Endothelial cell of umbilical vein (primary cell): ENCODE measurements around the gene TAF3.

Experiments
- POLR2A ChIP-seq: IDR thresholded peaks from 2 replicates; pipeline ENCODE4 v1.6.1; 2012; ENCODE audit warnings: low read depth, mild to moderate bottlenecking, control low read depth, low read length
- POLR2AphosphoS5 ChIP-seq: IDR thresholded peaks from 2 replicates; pipeline ENCODE4 v1.6.1; 2012; ENCODE audit warnings: low read depth, mild to moderate bottlenecking, control low read depth, low read length, moderate library complexity; ENCODE audit not compliant: insufficient read depth
- TF ChIP-seq, protein P1 (sequence below), 2 donors: IDR thresholded peaks; 1 replicate in 1 of 2; 2 replicates in 1 of 2; pipeline ENCODE4 v1.5.1; 2011; ENCODE audit warnings: low read length in 2 of 2, mild to moderate bottlenecking in 2 of 2, moderate library complexity in 2 of 2, control low read depth in 1 of 2, inconsistent platforms in 1 of 2, low read depth in 1 of 2; ENCODE audit not compliant: insufficient read depth in 1 of 2; ENCODE audit errors: extremely low read depth in 1 of 2

DNA sequence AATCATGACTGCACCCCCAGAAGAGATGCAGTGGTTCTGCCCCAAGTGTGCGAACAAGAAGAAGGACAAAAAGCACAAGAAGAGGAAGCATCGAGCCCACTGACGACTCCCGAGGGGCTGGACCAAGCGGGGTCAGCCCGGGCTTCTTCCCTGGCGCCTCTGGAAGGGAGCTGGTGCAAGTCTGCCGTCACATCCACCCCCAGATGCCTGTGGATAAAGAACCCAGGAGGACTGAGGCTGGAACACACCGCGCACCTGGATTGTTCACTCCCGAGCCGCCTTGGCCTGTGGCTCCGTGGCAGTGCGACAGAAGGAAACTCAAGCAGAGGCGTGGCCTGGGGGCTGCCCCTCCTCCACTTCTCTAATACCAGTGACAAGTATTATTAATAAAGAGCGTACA is 196.3 kb downstream of the TAF3 start:
- TF ChIP-seq POLR2A (no peak), POLR2AphosphoS5 (no peak)
- TF ChIP-seq, protein P1, sequence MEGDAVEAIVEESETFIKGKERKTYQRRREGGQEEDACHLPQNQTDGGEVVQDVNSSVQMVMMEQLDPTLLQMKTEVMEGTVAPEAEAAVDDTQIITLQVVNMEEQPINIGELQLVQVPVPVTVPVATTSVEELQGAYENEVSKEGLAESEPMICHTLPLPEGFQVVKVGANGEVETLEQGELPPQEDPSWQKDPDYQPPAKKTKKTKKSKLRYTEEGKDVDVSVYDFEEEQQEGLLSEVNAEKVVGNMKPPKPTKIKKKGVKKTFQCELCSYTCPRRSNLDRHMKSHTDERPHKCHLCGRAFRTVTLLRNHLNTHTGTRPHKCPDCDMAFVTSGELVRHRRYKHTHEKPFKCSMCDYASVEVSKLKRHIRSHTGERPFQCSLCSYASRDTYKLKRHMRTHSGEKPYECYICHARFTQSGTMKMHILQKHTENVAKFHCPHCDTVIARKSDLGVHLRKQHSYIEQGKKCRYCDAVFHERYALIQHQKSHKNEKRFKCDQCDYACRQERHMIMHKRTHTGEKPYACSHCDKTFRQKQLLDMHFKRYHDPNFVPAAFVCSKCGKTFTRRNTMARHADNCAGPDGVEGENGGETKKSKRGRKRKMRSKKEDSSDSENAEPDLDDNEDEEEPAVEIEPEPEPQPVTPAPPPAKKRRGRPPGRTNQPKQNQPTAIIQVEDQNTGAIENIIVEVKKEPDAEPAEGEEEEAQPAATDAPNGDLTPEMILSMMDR (IDR thresholded peaks at IDR 0.05; ENCODE audit: extremely low read depth in 1 of 2, insufficient read depth in 1 of 2, low read depth in 1 of 2, low read length in 2 of 2) = no peak
